Rectal smooth muscle tissue (tissue), 1 donor: ENCODE results near the gene EDDM13.

Experiments used
- H3K27ac ChIP-seq: one replicate; pipeline ENCODE4 v1.7.0; 2013; ENCODE audit warnings: low read depth, low read length, inconsistent platforms
- H3K27me3 ChIP-seq: one replicate; pipeline ENCODE4 v1.7.0; 2013; ENCODE audit warnings: low read length; ENCODE audit not compliant: control insufficient read depth, insufficient read depth
- H3K36me3 ChIP-seq: one replicate; pipeline ENCODE4 v1.7.0; 2013; ENCODE audit warnings: low read length; ENCODE audit not compliant: control insufficient read depth, insufficient read depth
- H3K4me1 ChIP-seq: one replicate; pipeline ENCODE4 v1.7.0; 2013; ENCODE audit warnings: low read length; ENCODE audit not compliant: control insufficient read depth, insufficient read depth
- H3K4me3 ChIP-seq: one replicate; pipeline ENCODE4 v1.7.0; 2013; ENCODE audit warnings: low read length
- H3K9ac ChIP-seq: one replicate; pipeline ENCODE4 v1.7.0; 2013; ENCODE audit warnings: low read length

The EDDM13 gene

GRCh38 chr19:56347163-56347778 is 74.7 kb downstream of the EDDM13 start:
- Histone ChIP-seq H3K9ac (no peak overlapping the region), H3K27ac (no peak overlapping the region), H3K4me1 (no peaks in the 10 kb centered on the region), H3K36me3 (no peaks in the 10 kb centered on the region), H3K4me3 (no peak overlapping the region), H3K27me3 (no peaks in the 10 kb centered on the region)

DNA sequence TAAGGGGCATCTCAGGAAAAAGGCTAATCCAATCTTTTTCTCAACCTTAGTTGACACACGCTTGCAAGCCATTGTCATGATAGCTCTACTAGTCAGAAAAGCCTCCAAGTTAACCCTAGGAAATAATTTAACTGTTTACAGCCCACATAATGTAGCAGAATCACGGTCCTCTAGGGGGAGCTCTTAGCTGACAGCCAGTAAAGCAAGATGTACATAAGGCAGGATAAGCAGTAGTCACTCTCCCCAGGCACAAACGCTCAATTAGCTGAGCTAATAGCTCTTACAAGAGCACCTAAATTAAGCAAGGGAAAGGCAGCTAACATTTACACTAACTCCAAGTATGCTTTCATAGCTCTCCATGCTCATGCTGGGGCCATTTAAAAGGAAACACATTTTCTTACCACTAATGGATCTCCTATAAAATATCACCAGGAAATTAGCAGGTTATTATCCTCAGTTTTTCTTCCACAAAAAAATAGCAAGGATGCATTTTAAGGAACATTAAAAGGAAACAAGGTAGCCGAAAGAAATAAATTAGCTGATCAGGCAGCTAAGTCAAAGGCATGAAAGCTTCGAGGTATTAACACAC is 75.8 kb downstream of the EDDM13 start:
- no peaks in the 10 kb centered on the region for H3K27me3 ChIP-seq
- no peaks in the 10 kb centered on the region for H3K36me3 ChIP-seq
- H3K4me3 ChIP-seq: no peak overlapping the region
- no peak overlapping the region for H3K27ac ChIP-seq
- no peaks in the 10 kb centered on the region for H3K4me1 ChIP-seq
- no peak overlapping the region for H3K9ac ChIP-seq

- no peak overlapping the region for H3K9ac ChIP-seq
- no peaks in the 10 kb centered on the region for H3K36me3 ChIP-seq
- no peak overlapping the region for H3K27ac ChIP-seq
- H3K27me3 ChIP-seq: no peaks in the 10 kb centered on the region
- no peak overlapping the region for H3K4me3 ChIP-seq
- no peaks in the 10 kb centered on the region for H3K4me1 ChIP-seq
Observed at GRCh38 chr19:56350416-56351045, 78.0 kb downstream of the EDDM13 start.

GRCh38 chr19:56351208-56351607 is 78.7 kb downstream of the EDDM13 start:
- H3K4me1 ChIP-seq: no peaks in the 10 kb centered on the region
- H3K4me3 ChIP-seq: no peak overlapping the region
- H3K27ac ChIP-seq: no peak overlapping the region
- no peak overlapping the region for H3K9ac ChIP-seq
- H3K36me3 ChIP-seq: no peaks in the 10 kb centered on the region
- H3K27me3 ChIP-seq: no peaks in the 10 kb centered on the region

- H3K27me3 ChIP-seq: no peaks in the 10 kb centered on the region
- no peak overlapping the region for H3K4me3 ChIP-seq
- no peaks in the 10 kb centered on the region for H3K36me3 ChIP-seq
- no peaks in the 10 kb centered on the region for H3K4me1 ChIP-seq
- H3K27ac ChIP-seq: no peak overlapping the region
- no peak overlapping the region for H3K9ac ChIP-seq
Observed at GRCh38 chr19:56355517-56355916, 83.0 kb downstream of the EDDM13 start.

GRCh38 chr19:56356944-56357343 is 84.4 kb downstream of the EDDM13 start:
- Histone ChIP-seq H3K4me1 (no peaks in the 10 kb centered on the region), H3K36me3 (no peaks in the 10 kb centered on the region), H3K27me3 (no peaks in the 10 kb centered on the region), H3K27ac (no peak overlapping the region), H3K4me3 (no peak overlapping the region), H3K9ac (no peak overlapping the region)
